ENCODE measurements around the gene NR2F1. TPM values are rescaled to one million over a fixed set of nuclear protein-coding genes. Genes with fewer than 3 reads are reported as not detected.
A peak's percentile ranks its signal among the peaks of the same experiment; 100 is the strongest.

NR2F1 gene
- total and polyA plus RNA-seq, 2 donors (not counting 3 experiments of a cell fraction or from before 2014, with no cell fraction given) = 21.5 to 38.7 TPM

GRCh38 chr5:93579692-93580062, 3.3 kb upstream of the NR2F1 start:
- DNase-seq (ENCODE audit: low read depth, low spot score) = peak; percentile 55
- Histone ChIP-seq H3K4me1 (ENCODE audit: control insufficient read depth, extremely low read depth, insufficient read depth, low read length) (peaks cover 13% of the 10 kb centered on the region), H3K9ac (replicated peaks; ENCODE audit: extremely low read depth, insufficient read depth, low read length) (peak overlapping the region; percentile 65), H3K27me3 (ENCODE audit: control insufficient read depth in 2 of 2, insufficient read depth in 2 of 2, low read length in 2 of 2) (no peaks in the 10 kb centered on the region), H2AFZ (ENCODE audit: low read depth, low read length) (peak overlapping the region; percentile 63), H3K36me3 (ENCODE audit: control insufficient read depth in 2 of 2, extremely low read depth in 1 of 2, insufficient read depth in 2 of 2, low read length in 2 of 2) (no peaks in the 10 kb centered on the region), H3K4me3 (replicated peaks in 1 of 3; ENCODE audit: insufficient read depth in 1 of 3, low read depth in 1 of 3, low read length in 3 of 3) (peak overlapping the region; percentile 64 to 93 (median 76)), H3K4me2 (ENCODE audit: insufficient read depth, low read length) (peak overlapping the region; percentile 28), H3K9me1 (replicated peaks; ENCODE audit: control insufficient read depth, extremely low read depth, insufficient read depth, low read length) (no peaks in the 10 kb centered on the region), H3K27ac (ENCODE audit: insufficient read depth, low read depth, low read length) (peak overlapping the region; percentile 72), H4K20me1 (replicated peaks; ENCODE audit: control insufficient read depth, extremely low read depth, insufficient read depth, low read length) (no peaks in the 10 kb centered on the region), H3K9me3 (replicated peaks; ENCODE audit: control insufficient read depth, insufficient read depth, low read length) (no peaks in the 10 kb centered on the region), H3K79me2 (ENCODE audit: control insufficient read depth, insufficient read depth, low read length) (peaks cover 38% of the 10 kb centered on the region)
- TF ChIP-seq POLR2AphosphoS5 (IDR thresholded peaks at IDR 0.05; ENCODE audit: insufficient read depth, low read depth, low read length) (no peak), JUN (IDR thresholded peaks at IDR 0.05; ENCODE audit: borderline replicate concordance, insufficient read depth, insufficient read length, low read depth) (no peak), CTCF (IDR thresholded peaks at IDR 0.05; ENCODE audit: extremely low read depth in 1 of 2, insufficient read depth in 1 of 2, low read depth in 1 of 2, low read length in 2 of 2) (no peak), GATA2 (IDR thresholded peaks at IDR 0.05; ENCODE audit: insufficient read depth, insufficient read length, low read depth, low read length) (no peak), FOS (IDR thresholded peaks at IDR 0.05; ENCODE audit: borderline replicate concordance, insufficient read depth, low read length) (no peak), MYC (IDR thresholded peaks at IDR 0.05; ENCODE audit: low read depth, low read length) (no peak), MAX (IDR thresholded peaks at IDR 0.05; ENCODE audit: insufficient read depth, insufficient read length) (no peak)
- POLR2A ChIA-PET = no interaction called here
- no TSS peak for BruUV-seq (replicated peaks)
- CTCF ChIA-PET = interaction anchor here (0.7 to 4.2 kb wide), 5 partner anchors 210 to 671 kb away, joined by 3 to 28 read pairs (median 9); no protein-coding TSS in a partner anchor
- no peak for FAIRE-seq
- dilution Hi-C loops (cut with MboI; ENCODE audit: extremely low pct_ligation_motif_present, low sequenced_read_pairs) (no loop called here), intact Hi-C loops (cut with micrococcal nuclease) (loop anchor here (1.0 to 10.0 kb wide), 10 partner anchors 83 to 1272 kb away; no protein-coding TSS in a partner anchor)
